NB4 (cell line): ENCODE data around the gene SPATA13.
"Not testable (repeated sequence)": the region's sequence is repeated elsewhere in the genome, so short reads cannot be mapped to it uniquely, and the experiment has no call there.

ENCODE experiments used
- DNase-seq: peaks from one replicate; pipeline ENCODE4 v3.0.0; 2010; ENCODE audit warnings: low read depth
- H3K4me3 ChIP-seq: one replicate; pipeline ENCODE4 v1.5.1; 2011; ENCODE audit warnings: mild to moderate bottlenecking, low read depth, low read length, moderate library complexity
- MYC ChIP-seq: IDR thresholded peaks from 2 replicates; pipeline ENCODE4 v1.6.1; 2011; ENCODE audit warnings: low read depth, low read length
- POLR2A ChIP-seq: IDR thresholded peaks from 2 replicates; pipeline ENCODE4 v1.6.1; 2011; ENCODE audit warnings: mild to moderate bottlenecking; ENCODE audit not compliant: insufficient read length; ENCODE audit errors: extremely low read depth
- TF ChIP-seq, protein P1 (sequence below): IDR thresholded peaks from 2 replicates; pipeline ENCODE4 v1.6.1; 2011; ENCODE audit warnings: low read depth, low read length
- TF ChIP-seq, protein P2 (sequence below): IDR thresholded peaks from one replicate; pipeline ENCODE4 v1.5.1; 2012; ENCODE audit warnings: low read depth, low read length

SPATA13 gene

DNA sequence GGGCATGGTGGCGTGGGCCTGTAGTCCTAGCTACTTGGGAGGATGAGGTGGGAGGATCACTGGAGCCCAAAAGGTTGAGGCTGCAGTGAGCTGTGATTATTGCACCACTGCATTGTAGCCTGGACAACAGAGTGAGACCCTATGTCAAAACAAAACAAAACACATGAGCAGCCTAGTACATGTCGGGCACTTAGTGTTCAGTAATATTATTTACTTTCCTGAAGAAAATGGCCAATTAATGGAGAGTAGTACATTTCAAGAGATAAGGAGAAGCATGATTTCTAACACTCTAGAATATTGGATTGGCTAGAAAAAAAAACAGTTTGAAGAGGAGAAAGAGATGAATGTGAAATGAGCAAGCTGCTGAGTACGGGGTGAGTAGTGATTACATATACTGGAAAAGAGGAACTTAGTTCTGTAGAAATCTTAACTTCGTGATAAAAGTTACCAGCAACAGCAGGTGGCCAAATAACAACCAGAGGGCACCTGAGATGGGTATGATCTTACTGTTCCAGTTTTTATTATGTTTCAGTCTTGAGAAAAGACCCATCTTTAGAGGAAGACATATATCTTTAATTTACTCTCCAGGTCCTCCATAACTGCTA, 36.2 kb downstream of the SPATA13 start:
- DNase-seq = peak; percentile 45
- no peak overlapping the region for H3K4me3 ChIP-seq
- TF ChIP-seq, protein P1, sequence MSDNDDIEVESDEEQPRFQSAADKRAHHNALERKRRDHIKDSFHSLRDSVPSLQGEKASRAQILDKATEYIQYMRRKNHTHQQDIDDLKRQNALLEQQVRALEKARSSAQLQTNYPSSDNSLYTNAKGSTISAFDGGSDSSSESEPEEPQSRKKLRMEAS = no peak
- TF ChIP-seq MYC (no peak), POLR2A (no peak)
- TF ChIP-seq, protein P2, sequence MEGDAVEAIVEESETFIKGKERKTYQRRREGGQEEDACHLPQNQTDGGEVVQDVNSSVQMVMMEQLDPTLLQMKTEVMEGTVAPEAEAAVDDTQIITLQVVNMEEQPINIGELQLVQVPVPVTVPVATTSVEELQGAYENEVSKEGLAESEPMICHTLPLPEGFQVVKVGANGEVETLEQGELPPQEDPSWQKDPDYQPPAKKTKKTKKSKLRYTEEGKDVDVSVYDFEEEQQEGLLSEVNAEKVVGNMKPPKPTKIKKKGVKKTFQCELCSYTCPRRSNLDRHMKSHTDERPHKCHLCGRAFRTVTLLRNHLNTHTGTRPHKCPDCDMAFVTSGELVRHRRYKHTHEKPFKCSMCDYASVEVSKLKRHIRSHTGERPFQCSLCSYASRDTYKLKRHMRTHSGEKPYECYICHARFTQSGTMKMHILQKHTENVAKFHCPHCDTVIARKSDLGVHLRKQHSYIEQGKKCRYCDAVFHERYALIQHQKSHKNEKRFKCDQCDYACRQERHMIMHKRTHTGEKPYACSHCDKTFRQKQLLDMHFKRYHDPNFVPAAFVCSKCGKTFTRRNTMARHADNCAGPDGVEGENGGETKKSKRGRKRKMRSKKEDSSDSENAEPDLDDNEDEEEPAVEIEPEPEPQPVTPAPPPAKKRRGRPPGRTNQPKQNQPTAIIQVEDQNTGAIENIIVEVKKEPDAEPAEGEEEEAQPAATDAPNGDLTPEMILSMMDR = no peak

DNA sequence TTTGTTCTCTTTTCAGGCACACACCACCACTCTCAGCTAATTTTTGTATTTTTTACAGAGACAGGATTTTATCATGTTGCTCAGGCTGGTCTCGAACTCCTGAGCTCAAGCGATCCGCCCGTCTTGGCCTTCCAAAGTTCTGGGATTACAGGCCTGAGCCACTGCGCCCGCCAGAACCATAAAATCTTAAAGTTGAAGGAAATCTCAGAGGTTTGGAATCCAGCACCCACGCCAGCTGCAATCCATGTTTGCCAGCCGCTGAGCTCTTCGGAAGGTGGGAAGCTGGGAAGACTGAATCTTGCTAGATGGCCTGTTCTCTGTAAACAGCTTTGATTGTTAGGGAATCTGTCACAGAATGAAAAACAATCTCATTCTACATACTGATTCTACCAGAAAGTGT, 38.5 kb downstream of the SPATA13 start:
- no peak overlapping the region for H3K4me3 ChIP-seq
- no peak for DNase-seq
- TF ChIP-seq POLR2A = no peak
- TF ChIP-seq, protein P2 = no peak
- TF ChIP-seq, protein P1 = no peak
- TF ChIP-seq MYC = no peak

DNA sequence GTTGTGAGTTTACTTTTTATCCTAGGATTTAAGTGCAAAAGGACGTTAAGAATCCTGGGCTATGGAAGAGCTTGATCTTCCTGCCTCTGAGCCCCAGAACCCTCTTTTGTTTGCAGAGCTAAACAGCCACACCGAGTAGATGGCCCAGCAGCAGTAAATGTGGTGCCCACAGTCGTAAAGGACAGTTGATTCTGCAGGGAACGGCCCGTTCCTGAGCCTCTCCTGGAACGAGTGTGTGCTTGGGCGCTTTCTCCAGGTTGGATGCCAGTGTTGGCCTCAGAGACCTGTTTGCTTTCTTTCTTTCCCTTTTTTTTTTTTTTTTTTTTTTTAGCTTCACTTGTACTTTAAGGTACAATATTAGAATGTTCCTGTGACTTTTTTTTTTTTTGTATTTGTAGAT, 41.7 kb downstream of the SPATA13 start:
- DNase-seq = no peak
- TF ChIP-seq, protein P2 = no peak
- TF ChIP-seq MYC (no peak), POLR2A (no peak)
- TF ChIP-seq, protein P1 = no peak
- no peak overlapping the region for H3K4me3 ChIP-seq

DNA sequence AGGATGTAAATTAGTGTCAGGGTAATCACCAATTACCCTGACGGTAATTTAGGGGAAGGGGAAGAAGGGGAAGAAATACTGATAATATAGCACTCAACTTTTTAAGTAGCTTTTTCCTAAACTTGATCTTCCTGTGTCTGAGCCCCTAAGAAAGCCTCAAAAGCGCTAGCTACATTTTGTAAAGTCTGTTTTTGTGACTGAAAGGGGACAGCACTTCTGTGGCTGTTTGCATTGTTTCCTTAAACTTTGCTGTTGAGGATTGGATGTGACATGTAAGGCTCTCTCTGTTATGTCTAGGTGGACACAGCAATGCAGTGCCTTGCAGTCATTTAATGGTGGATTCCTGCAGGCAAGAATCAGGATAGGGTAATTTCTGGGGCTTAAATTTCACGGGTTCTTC, 42.8 kb downstream of the SPATA13 start:
- H3K4me3 ChIP-seq = no peak overlapping the region
- no peak for TF ChIP-seq MYC
- TF ChIP-seq, protein P2 = no peak
- TF ChIP-seq, protein P1 = no peak
- TF ChIP-seq POLR2A = no peak
- DNase-seq = no peak

DNA sequence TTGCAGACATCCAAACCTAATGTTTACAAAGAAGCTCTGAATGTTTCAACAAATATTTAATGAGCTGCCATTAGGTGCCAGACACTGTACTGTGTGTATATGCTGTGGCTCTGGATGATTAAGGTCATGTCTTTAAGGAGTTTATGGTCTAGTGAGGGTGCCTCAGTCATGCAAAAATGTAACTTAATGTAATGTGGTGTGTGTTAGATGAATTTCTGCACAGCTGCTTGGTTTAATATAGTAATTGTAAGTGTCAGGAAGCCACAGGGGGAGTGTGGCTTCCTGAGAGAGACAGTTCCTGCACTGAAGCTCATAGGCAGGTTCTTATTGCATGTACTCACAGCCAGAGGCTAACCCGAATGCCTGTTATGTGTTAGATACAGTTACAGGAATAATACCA, 43.3 kb downstream of the SPATA13 start:
- DNase-seq = peak; percentile 79
- no peak overlapping the region for H3K4me3 ChIP-seq

DNA sequence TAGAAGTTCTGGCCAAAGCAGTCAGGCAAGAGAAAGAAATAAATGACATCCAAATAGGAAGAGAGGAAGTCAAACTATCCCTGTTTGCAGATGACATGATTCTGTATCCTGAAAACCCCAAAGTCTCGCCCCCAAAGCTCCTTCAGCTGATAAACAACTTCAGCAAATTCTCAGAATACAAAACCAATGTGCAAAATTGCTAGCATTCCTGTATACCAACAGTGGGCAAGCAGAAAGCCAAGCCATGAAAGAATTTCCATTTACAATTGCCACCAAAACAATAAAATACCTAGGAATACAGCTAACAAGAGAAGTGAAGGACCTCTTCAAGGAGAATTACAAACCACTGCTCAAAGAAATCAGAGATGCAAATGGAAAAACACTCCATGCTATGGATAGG, 44.6 kb downstream of the SPATA13 start:
- H3K4me3 ChIP-seq, DNase-seq: not testable (repeated sequence)

More for the DNA sequence above, 43.3 kb downstream of the SPATA13 start:
- TF ChIP-seq, protein P2 = no peak
- TF ChIP-seq MYC = 0 out of 2 replicates have a peak, but pooled peaks have one; percentile 11
- TF ChIP-seq, protein P1 = 0 out of 2 replicates have a peak, but pooled peaks have one; percentile 9
